ENCODE results near the gene SUGP1. TPM values are rescaled to one million over a fixed set of nuclear protein-coding genes. Genes with fewer than 3 reads are reported as not detected.

Gene SUGP1
- total RNA-seq, 1 experiment from 2014 or later, result 81.3 TPM

DNA sequence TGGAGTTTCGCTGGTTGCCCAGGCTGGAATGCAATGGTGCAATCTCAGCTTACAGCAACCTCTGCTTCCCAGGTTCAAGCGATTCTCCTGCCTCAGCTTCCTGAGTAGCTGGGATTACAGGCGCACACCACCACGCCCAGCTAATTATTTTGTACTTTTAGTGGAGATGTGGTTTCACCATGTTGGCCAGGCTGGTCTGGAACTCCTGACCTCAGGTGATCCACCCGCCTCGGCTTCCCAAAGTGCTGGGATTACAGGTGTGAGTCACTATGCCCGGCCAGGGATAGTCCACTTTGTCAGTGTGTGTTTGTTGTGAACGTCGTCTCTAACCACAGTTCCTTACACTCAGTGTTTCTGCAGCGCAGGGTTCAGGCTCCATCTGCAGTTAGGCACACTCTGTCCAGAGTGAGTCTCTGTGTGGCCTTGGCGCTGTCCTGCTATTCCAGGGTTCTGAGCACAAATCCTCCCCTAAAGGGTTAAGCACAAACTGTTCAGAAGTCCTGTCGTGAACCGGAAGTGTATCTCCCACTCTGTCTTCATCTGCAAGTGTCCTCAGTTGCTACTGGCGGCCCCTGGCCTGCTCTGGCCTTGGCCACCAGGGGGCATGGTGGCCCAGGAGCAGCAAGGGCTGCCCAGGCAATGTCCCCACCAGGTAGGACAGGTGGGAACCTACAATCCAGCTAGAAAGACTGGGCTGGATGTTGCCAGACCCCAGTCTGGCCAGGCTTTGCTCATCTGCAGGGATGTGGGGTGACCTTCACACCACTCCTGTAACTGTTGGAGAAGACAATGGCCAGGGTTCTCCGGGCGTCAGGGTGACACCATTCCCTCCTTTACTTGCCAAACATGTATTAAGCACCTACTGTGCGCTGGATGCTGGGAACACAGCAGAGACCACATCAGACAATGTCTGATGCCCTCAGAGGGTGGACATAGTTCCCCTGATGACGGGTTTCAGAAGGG lies 46.4 kb upstream of the SUGP1 start (continued):
- TF ChIP-seq KAT7 (CRISPR knock-in tag; IDR thresholded peaks at IDR 0.05; ENCODE audit: borderline replicate concordance) (peak; percentile 51; the same call in 1 of the 2 replicates), CBFB (CRISPR knock-in tag; IDR thresholded peaks at IDR 0.05; ENCODE audit: low read depth) (no peak), FOXJ3 (CRISPR knock-in tag; IDR thresholded peaks at IDR 0.05; ENCODE audit: borderline replicate concordance) (no peak), IRF1 (CRISPR knock-in tag; IDR thresholded peaks at IDR 0.05) (no peak), ZBTB21 (CRISPR knock-in tag; IDR thresholded peaks at IDR 0.05; ENCODE audit: borderline replicate concordance) (no peak), ZNF263 (CRISPR knock-in tag; IDR thresholded peaks at IDR 0.05; ENCODE audit: low read depth) (no peak), RORB (CRISPR knock-in tag; IDR thresholded peaks at IDR 0.05) (no peak), JAZF1 (CRISPR knock-in tag; IDR thresholded peaks at IDR 0.05) (no peak), GABPB1 (CRISPR knock-in tag; IDR thresholded peaks at IDR 0.05) (peak; percentile 86), NR3C1 (CRISPR knock-in tag; conservative IDR thresholded peaks at IDR 0.05; ENCODE audit: low read depth) (no peak), NR1H2 (CRISPR knock-in tag; IDR thresholded peaks at IDR 0.05) (no peak), ZNF138 (CRISPR knock-in tag; conservative IDR thresholded peaks at IDR 0.05) (no peak), GTF2I (CRISPR knock-in tag; conservative IDR thresholded peaks at IDR 0.05) (no peak), ZNF671 (CRISPR knock-in tag; IDR thresholded peaks at IDR 0.05) (no peak), PRDM15 (CRISPR knock-in tag; IDR thresholded peaks at IDR 0.05) (no peak), TP53 (CRISPR knock-in tag; IDR thresholded peaks at IDR 0.05) (no peak), EMX1 (CRISPR knock-in tag; IDR thresholded peaks at IDR 0.05) (no peak), SP1 (CRISPR knock-in tag; conservative IDR thresholded peaks at IDR 0.05) (peak; percentile 77), CTCF (IDR thresholded peaks at IDR 0.05) (peak; percentile 83), CREM (CRISPR knock-in tag; IDR thresholded peaks at IDR 0.05) (no peak)
- TF ChIP-seq, protein P1, sequence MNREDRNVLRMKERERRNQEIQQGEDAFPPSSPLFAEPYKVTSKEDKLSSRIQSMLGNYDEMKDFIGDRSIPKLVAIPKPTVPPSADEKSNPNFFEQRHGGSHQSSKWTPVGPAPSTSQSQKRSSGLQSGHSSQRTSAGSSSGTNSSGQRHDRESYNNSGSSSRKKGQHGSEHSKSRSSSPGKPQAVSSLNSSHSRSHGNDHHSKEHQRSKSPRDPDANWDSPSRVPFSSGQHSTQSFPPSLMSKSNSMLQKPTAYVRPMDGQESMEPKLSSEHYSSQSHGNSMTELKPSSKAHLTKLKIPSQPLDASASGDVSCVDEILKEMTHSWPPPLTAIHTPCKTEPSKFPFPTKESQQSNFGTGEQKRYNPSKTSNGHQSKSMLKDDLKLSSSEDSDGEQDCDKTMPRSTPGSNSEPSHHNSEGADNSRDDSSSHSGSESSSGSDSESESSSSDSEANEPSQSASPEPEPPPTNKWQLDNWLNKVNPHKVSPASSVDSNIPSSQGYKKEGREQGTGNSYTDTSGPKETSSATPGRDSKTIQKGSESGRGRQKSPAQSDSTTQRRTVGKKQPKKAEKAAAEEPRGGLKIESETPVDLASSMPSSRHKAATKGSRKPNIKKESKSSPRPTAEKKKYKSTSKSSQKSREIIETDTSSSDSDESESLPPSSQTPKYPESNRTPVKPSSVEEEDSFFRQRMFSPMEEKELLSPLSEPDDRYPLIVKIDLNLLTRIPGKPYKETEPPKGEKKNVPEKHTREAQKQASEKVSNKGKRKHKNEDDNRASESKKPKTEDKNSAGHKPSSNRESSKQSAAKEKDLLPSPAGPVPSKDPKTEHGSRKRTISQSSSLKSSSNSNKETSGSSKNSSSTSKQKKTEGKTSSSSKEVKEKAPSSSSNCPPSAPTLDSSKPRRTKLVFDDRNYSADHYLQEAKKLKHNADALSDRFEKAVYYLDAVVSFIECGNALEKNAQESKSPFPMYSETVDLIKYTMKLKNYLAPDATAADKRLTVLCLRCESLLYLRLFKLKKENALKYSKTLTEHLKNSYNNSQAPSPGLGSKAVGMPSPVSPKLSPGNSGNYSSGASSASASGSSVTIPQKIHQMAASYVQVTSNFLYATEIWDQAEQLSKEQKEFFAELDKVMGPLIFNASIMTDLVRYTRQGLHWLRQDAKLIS (CRISPR knock-in tag; IDR thresholded peaks at IDR 0.05; ENCODE audit: borderline replicate concordance), result no peak
- TF ChIP-seq, protein P2, sequence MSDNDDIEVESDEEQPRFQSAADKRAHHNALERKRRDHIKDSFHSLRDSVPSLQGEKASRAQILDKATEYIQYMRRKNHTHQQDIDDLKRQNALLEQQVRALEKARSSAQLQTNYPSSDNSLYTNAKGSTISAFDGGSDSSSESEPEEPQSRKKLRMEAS (CRISPR knock-in tag; IDR thresholded peaks at IDR 0.05), result peak; percentile 63; the same call in 1 of the 2 replicates
- TF ChIP-seq, protein P3, sequence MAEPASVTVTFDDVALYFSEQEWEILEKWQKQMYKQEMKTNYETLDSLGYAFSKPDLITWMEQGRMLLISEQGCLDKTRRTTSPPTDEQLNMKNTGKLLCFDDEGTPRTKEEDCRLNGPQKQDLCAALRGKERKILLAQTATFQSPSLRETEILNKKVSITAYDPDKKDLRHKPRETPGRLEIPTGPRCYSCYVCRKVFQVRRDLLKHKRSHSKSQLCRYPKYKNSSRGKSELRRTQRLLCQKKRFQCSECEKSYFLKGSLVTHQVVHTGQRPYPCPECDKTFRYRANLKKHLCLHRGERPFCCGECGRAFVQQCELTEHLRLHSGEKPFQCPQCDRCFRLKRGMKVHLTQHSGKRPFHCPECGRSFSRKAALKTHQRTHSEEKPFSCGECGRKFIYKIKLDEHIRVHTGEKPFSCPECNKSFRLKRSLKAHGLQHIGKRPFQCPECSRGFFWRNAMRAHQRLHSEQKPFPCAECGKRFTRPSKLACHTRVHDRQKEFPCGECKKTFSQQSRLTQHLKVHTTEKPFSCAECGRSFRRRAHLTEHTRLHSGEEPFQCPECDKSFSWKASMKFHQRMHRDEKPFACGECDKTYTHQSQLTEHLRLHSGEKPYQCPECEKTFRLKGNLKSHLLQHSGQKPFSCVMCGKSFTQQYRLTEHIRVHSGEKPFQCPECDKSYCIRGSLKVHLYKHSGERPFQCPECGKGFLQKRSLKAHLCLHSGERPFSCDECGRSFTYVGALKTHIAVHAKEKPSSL (CRISPR knock-in tag; conservative IDR thresholded peaks at IDR 0.05), result no peak
